22Rv1 (cell line): ENCODE measurements around the gene LZTS2.

Experiments
- H3K27ac ChIP-seq: fragments of 450-650 bp; 2 replicates; pipeline ENCODE4 v1.5.1; 2017
- CTCF ChIP-seq: fragments of 450-650 bp; IDR thresholded peaks from 2 replicates; pipeline ENCODE4 v1.5.1; 2017; ENCODE audit warnings: mild to moderate bottlenecking
- ZFX ChIP-seq: fragments of 450-650 bp; IDR thresholded peaks from 2 replicates; pipeline ENCODE4 v1.6.1; 2017; ENCODE audit warnings: antibody characterized with exemption, borderline replicate concordance

The LZTS2 gene

GRCh38 chr10:101007099-101007711 is 7.6 kb downstream of the LZTS2 start:
- H3K27ac ChIP-seq, result no peak overlapping the region
- TF ChIP-seq ZFX, result no peak
- no peak for TF ChIP-seq CTCF

- TF ChIP-seq ZFX, result no peak
- H3K27ac ChIP-seq, result no peak overlapping the region
Measured at GRCh38 chr10:101007915-101008822, 8.6 kb downstream of the LZTS2 start.

GRCh38 chr10:101008823-101009423 is 9.3 kb downstream of the LZTS2 start:
- TF ChIP-seq CTCF (no peak), ZFX (no peak)
- H3K27ac ChIP-seq, result no peak overlapping the region

- TF ChIP-seq CTCF (no peak), ZFX (no peak)
- H3K27ac ChIP-seq, result no peak overlapping the region
Measured at GRCh38 chr10:101010329-101010728, 10.7 kb downstream of the LZTS2 start.

GRCh38 chr10:101011517-101012423 is 12.2 kb downstream of the LZTS2 start:
- TF ChIP-seq ZFX (no peak), CTCF (peak; percentile 12; the same call in 1 of the 2 replicates)
- H3K27ac ChIP-seq, result no peak overlapping the region

GRCh38 chr10:101012525-101013364 is 13.1 kb downstream of the LZTS2 start:
- peak; percentile 98 for TF ChIP-seq CTCF
- no peak for TF ChIP-seq ZFX
- no peak overlapping the region for H3K27ac ChIP-seq
